WTC11 (cell line): Measurements from ENCODE around the gene ST6GALNAC3. TPM values are rescaled to one million over a fixed set of nuclear protein-coding genes. Genes with fewer than 3 reads are reported as not detected.

Experiments used
- ATAC-seq: fragments of 200-7000 bp; cut with Tn5 transposase; 2 replicates; pipeline ENCODE4 v1.10.0; 2021; ENCODE audit warnings: mild to moderate bottlenecking, moderate library complexity
- CTCF ChIA-PET: fragments of 300-600 bp; sonication (Branson Sonifier 250); formaldehyde crosslinking; loops from one replicate; lab custom pipeline; 2021; ENCODE audit warnings: antibody characterized with exemption; lab: Charles Lee
- POLR2A ChIA-PET: fragments of 350-600 bp; sonication (Branson Sonifier 250); formaldehyde crosslinking; loops from one replicate; lab custom pipeline; 2021; ENCODE audit warnings: antibody characterized with exemption; lab: Charles Lee
- DNase-seq: peaks from one replicate; pipeline ENCODE4 v3.0.0; 2021; ENCODE audit warnings: low spot score
- H3K27ac Mint-ChIP-seq: 2 replicates; pipeline ENCODE4 v1.8.0; 2021; ENCODE audit warnings: mixed read lengths
- H3K27me3 Mint-ChIP-seq: 2 replicates; pipeline ENCODE4 v1.8.0; 2021; ENCODE audit warnings: low read depth, mild to moderate bottlenecking, moderate library complexity, mixed read lengths
- H3K36me3 Mint-ChIP-seq: 2 replicates; pipeline ENCODE4 v1.8.0; 2021; ENCODE audit warnings: mixed read lengths
- H3K4me1 Mint-ChIP-seq: 2 replicates; pipeline ENCODE4 v1.8.0; 2022; ENCODE audit warnings: mixed read lengths
- H3K4me3 Mint-ChIP-seq: 2 replicates; pipeline ENCODE4 v1.8.0; 2021; ENCODE audit warnings: mild to moderate bottlenecking, moderate library complexity, mixed read lengths
- H3K9me3 Mint-ChIP-seq: 2 replicates; pipeline ENCODE4 v1.8.0; 2021; ENCODE audit warnings: mixed read lengths
- ELF4 ChIP-seq: sonication (generic); formaldehyde crosslinking; IDR thresholded peaks from 2 replicates; pipeline ENCODE4 v1.8.1; 2022; ENCODE audit warnings: low read depth, mild to moderate bottlenecking, moderate library complexity, missing genetic modification reagents
- EMX1 ChIP-seq: fragments of 250-450 bp; sonication (Bioruptor Pico); IDR thresholded peaks from 2 replicates; pipeline ENCODE4 v1.8.0; 2021; ENCODE audit warnings: mild to moderate bottlenecking
- ESRRA ChIP-seq: sonication (generic); formaldehyde crosslinking; IDR thresholded peaks from 2 replicates; pipeline ENCODE4 v1.8.1; 2022; ENCODE audit warnings: mild to moderate bottlenecking, missing genetic modification reagents, borderline replicate concordance
- FOXP1 ChIP-seq: sonication (generic); formaldehyde crosslinking; IDR thresholded peaks from 2 replicates; pipeline ENCODE4 v1.8.0; 2022; ENCODE audit warnings: missing genetic modification reagents, mild to moderate bottlenecking, moderate library complexity, borderline replicate concordance
- JUN ChIP-seq: sonication (generic); formaldehyde crosslinking; IDR thresholded peaks from 2 replicates; pipeline ENCODE4 v1.8.0; 2023; ENCODE audit warnings: mild to moderate bottlenecking, missing genetic modification reagents
- KAT7 ChIP-seq: sonication (generic); formaldehyde crosslinking; IDR thresholded peaks from 2 replicates; pipeline ENCODE4 v1.8.1; 2023; ENCODE audit warnings: missing genetic modification reagents, mild to moderate bottlenecking, borderline replicate concordance
- MXD4 ChIP-seq: fragments of 250-450 bp; sonication (Bioruptor Pico); IDR thresholded peaks from 2 replicates; pipeline ENCODE4 v1.8.0; 2021; ENCODE audit warnings: mild to moderate bottlenecking, moderate library complexity, borderline replicate concordance
- MYBL2 ChIP-seq: sonication (generic); formaldehyde crosslinking; IDR thresholded peaks from 2 replicates; pipeline ENCODE4 v1.8.1; 2023; ENCODE audit warnings: mild to moderate bottlenecking, moderate library complexity, missing genetic modification reagents
- NR2C2 ChIP-seq: sonication (generic); formaldehyde crosslinking; IDR thresholded peaks from 2 replicates; pipeline ENCODE4 v1.8.0; 2022; ENCODE audit warnings: mild to moderate bottlenecking, missing genetic modification reagents
- SMAD3 ChIP-seq: sonication (generic); formaldehyde crosslinking; IDR thresholded peaks from 2 replicates; pipeline ENCODE4 v1.8.0; 2022; ENCODE audit warnings: missing genetic modification reagents, mild to moderate bottlenecking, borderline replicate concordance
- SOX15 ChIP-seq: fragments of 250-450 bp; sonication (Bioruptor Pico); IDR thresholded peaks from 2 replicates; pipeline ENCODE4 v1.9.0; 2021; ENCODE audit warnings: mild to moderate bottlenecking
- ZNF121 ChIP-seq: sonication (generic); formaldehyde crosslinking; IDR thresholded peaks from 2 replicates; pipeline ENCODE4 v1.8.0; 2023; ENCODE audit warnings: missing genetic modification reagents
- ZNF263 ChIP-seq: sonication (generic); formaldehyde crosslinking; IDR thresholded peaks from 2 replicates; pipeline ENCODE4 v1.8.1; 2022; ENCODE audit warnings: low read depth, mild to moderate bottlenecking, moderate library complexity, missing genetic modification reagents
- total RNA-seq: library from RNA; stranded (reverse); gene quantifications from 3 replicates; pipeline ENCODE4 v1.2.3, GENCODE V29; 2021
- TF ChIP-seq, protein P1 (sequence below): sonication (generic); formaldehyde crosslinking; IDR thresholded peaks from 2 replicates; pipeline ENCODE4 v1.8.1; 2023; ENCODE audit warnings: mild to moderate bottlenecking, moderate library complexity, missing genetic modification reagents
- TF ChIP-seq, protein P2 (sequence below): fragments of 250-450 bp; sonication (Bioruptor Pico); IDR thresholded peaks from 2 replicates; pipeline ENCODE4 v2.1.2; 2022; ENCODE audit warnings: mild to moderate bottlenecking, moderate library complexity
- TF ChIP-seq, protein P3 (sequence below): sonication (generic); formaldehyde crosslinking; IDR thresholded peaks from 2 replicates; pipeline ENCODE4 v1.8.1; 2022; ENCODE audit warnings: missing genetic modification reagents, borderline replicate concordance
- TF ChIP-seq, protein P4 (sequence below): sonication (generic); formaldehyde crosslinking; IDR thresholded peaks from 2 replicates; pipeline ENCODE4 v1.8.1; 2022; ENCODE audit warnings: low read depth, missing genetic modification reagents, borderline replicate concordance
- TF ChIP-seq, protein P5 (sequence below): sonication (generic); formaldehyde crosslinking; IDR thresholded peaks from 2 replicates; pipeline ENCODE4 v1.8.0; 2023; ENCODE audit warnings: missing genetic modification reagents

Gene ST6GALNAC3
- total RNA-seq, 1 experiment from 2014 or later: 11.9 TPM

DNA sequence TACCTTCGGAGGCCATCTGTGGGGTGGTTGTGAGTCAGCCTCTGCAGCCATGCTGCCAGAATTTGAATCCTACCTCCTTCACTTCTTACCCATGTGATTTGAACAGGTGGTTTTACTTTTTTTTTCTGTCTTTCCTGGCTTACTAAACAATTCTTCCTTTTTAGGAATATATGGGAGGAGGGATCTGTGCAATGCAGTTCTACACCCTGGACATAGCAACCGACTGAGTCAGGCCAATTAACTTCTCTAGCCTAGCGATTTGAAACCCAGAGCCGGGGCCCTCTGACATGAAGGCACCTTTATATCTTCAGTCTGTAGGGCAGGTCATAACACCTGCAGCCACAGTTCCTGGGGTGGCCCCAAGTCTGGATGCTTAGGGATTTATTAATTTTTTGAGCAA lies 83.6 kb downstream of the ST6GALNAC3 start (continued):
- TF ChIP-seq, protein P1, sequence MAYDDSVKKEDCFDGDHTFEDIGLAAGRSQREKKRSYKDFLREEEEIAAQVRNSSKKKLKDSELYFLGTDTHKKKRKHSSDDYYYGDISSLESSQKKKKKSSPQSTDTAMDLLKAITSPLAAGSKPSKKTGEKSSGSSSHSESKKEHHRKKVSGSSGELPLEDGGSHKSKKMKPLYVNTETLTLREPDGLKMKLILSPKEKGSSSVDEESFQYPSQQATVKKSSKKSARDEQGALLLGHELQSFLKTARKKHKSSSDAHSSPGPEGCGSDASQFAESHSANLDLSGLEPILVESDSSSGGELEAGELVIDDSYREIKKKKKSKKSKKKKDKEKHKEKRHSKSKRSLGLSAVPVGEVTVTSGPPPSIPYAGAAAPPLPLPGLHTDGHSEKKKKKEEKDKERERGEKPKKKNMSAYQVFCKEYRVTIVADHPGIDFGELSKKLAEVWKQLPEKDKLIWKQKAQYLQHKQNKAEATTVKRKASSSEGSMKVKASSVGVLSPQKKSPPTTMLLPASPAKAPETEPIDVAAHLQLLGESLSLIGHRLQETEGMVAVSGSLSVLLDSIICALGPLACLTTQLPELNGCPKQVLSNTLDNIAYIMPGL (CRISPR knock-in tag): no peak
- TF ChIP-seq ZNF121 (CRISPR knock-in tag): no peak
- TF ChIP-seq, protein P2, sequence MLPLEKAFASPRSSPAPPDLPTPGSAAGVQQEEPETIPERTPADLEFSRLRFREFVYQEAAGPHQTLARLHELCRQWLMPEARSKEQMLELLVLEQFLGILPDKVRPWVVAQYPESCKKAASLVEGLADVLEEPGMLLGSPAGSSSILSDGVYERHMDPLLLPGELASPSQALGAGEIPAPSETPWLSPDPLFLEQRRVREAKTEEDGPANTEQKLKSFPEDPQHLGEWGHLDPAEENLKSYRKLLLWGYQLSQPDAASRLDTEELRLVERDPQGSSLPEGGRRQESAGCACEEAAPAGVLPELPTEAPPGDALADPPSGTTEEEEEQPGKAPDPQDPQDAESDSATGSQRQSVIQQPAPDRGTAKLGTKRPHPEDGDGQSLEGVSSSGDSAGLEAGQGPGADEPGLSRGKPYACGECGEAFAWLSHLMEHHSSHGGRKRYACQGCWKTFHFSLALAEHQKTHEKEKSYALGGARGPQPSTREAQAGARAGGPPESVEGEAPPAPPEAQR (CRISPR knock-in tag): no peak
- no peak for TF ChIP-seq SMAD3 (CRISPR knock-in tag)
- TF ChIP-seq JUN (CRISPR knock-in tag): no peak

DNA sequence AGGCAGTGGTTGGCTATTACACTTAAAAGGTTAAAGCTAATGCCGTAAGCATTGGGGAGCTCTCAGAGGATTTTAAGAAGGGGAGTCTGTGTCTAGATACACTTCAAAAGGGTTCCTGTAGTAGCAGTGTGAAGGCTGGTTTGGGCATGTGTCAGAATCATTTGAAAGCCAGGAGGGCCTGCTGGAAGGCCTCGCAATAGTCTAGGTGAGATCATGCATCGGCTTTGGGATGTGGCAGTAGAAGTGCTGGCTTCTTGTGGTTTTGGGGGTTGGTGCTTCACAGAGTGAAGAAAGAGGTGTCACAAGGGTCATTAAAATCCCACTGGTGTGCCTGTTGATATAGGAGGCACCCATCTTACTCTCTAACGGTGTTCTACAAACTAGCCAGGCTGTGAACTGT lies 85.7 kb downstream of the ST6GALNAC3 start:
- H3K27me3 Mint-ChIP-seq: no peaks in the 10 kb centered on the region
- no peak for ATAC-seq
- TF ChIP-seq ZNF263 (CRISPR knock-in tag) (no peak), SOX15 (no peak), FOXP1 (CRISPR knock-in tag) (no peak), NR2C2 (CRISPR knock-in tag) (no peak), MYBL2 (no peak), EMX1 (CRISPR knock-in tag) (no peak), KAT7 (CRISPR knock-in tag) (no peak)
- TF ChIP-seq, protein P3, sequence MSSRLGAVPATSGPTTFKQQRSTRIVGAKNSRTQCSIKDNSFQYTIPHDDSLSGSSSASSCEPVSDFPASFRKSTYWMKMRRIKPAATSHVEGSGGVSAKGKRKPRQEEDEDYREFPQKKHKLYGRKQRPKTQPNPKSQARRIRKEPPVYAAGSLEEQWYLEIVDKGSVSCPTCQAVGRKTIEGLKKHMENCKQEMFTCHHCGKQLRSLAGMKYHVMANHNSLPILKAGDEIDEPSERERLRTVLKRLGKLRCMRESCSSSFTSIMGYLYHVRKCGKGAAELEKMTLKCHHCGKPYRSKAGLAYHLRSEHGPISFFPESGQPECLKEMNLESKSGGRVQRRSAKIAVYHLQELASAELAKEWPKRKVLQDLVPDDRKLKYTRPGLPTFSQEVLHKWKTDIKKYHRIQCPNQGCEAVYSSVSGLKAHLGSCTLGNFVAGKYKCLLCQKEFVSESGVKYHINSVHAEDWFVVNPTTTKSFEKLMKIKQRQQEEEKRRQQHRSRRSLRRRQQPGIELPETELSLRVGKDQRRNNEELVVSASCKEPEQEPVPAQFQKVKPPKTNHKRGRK (CRISPR knock-in tag): no peak
- TF ChIP-seq, protein P4, sequence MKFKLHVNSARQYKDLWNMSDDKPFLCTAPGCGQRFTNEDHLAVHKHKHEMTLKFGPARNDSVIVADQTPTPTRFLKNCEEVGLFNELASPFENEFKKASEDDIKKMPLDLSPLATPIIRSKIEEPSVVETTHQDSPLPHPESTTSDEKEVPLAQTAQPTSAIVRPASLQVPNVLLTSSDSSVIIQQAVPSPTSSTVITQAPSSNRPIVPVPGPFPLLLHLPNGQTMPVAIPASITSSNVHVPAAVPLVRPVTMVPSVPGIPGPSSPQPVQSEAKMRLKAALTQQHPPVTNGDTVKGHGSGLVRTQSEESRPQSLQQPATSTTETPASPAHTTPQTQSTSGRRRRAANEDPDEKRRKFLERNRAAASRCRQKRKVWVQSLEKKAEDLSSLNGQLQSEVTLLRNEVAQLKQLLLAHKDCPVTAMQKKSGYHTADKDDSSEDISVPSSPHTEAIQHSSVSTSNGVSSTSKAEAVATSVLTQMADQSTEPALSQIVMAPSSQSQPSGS (CRISPR knock-in tag): no peak
- peaks cover 7% of the 10 kb centered on the region for H3K4me1 Mint-ChIP-seq
- no peak for DNase-seq
- no peaks in the 10 kb centered on the region for H3K36me3 Mint-ChIP-seq
- CTCF ChIA-PET: no interaction called here
- H3K27ac Mint-ChIP-seq: no peak overlapping the region
- no peak overlapping the region for H3K4me3 Mint-ChIP-seq
- peaks cover 4% of the 10 kb centered on the region; the same call in 1 of the 2 replicates for H3K9me3 Mint-ChIP-seq
- POLR2A ChIA-PET: no interaction called here

DNA sequence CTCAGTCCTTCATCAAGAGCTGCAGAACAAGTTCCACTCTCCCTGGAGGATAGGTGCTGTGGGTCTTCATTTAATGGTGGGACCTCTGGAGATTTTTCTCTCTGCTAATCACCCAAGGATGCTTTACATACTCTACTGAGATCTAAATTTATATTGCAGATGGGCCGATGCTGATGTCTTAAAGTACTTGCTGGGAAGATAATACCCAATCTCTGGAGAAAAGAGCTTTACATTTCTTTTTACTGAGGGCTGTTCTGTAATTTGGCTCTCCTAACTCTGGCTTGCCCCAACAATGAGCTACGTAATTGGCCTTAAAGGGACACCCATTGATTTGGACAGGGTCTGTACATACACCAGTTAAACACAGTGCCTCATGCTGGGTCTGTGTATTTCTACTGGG lies 86.9 kb downstream of the ST6GALNAC3 start:
- DNase-seq: no peak

More for the DNA sequence above, 86.9 kb downstream of the ST6GALNAC3 start:
- H3K4me1 Mint-ChIP-seq: peaks cover 7% of the 10 kb centered on the region
- peaks cover 7% of the 10 kb centered on the region; the same call in 1 of the 2 replicates for H3K9me3 Mint-ChIP-seq
- no peak overlapping the region for H3K27ac Mint-ChIP-seq
- no peaks in the 10 kb centered on the region for H3K27me3 Mint-ChIP-seq
- no peak for ATAC-seq
- H3K4me3 Mint-ChIP-seq: no peak overlapping the region
- H3K36me3 Mint-ChIP-seq: no peaks in the 10 kb centered on the region
- POLR2A ChIA-PET: interaction anchor here (1.0 kb wide), 1 partner anchor 48 kb away, joined by 3 read pairs; no protein-coding TSS in a partner anchor
- CTCF ChIA-PET: interaction anchor here (0.5 kb wide), 1 partner anchor 273 kb away, joined by 3 read pairs; no protein-coding TSS in a partner anchor
- no peak for TF ChIP-seq MXD4 (CRISPR knock-in tag)
- TF ChIP-seq ESRRA: no peak
- TF ChIP-seq, protein P5, sequence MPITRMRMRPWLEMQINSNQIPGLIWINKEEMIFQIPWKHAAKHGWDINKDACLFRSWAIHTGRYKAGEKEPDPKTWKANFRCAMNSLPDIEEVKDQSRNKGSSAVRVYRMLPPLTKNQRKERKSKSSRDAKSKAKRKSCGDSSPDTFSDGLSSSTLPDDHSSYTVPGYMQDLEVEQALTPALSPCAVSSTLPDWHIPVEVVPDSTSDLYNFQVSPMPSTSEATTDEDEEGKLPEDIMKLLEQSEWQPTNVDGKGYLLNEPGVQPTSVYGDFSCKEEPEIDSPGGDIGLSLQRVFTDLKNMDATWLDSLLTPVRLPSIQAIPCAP (CRISPR knock-in tag): no peak
- TF ChIP-seq, protein P1 (CRISPR knock-in tag): no peak
- TF ChIP-seq, protein P3 (CRISPR knock-in tag): no peak
- no peak for TF ChIP-seq ELF4 (CRISPR knock-in tag)
- TF ChIP-seq, all 79 proteins: peak for 0
